NK-92 treated with Interleukin-12 subunit alpha and Interleukin-12 subunit beta, amount 100 ng/mL, for 24 hours (cell line): ENCODE results near the gene PNKD.
A peak's percentile ranks its signal among the peaks of the same experiment; 100 is the strongest.

Experiments used
- DNase-seq: peaks from one replicate; lab custom pipeline; 2025; lab: John Stamatoyannopoulos, UW

Gene PNKD

GRCh38 chr2:218370410-218371063 is 100.2 kb downstream of the PNKD start:
- DNase-seq: no peak

GRCh38 chr2:218371983-218372350 is 101.6 kb downstream of the PNKD start:
- DNase-seq: no peak

- no peak for DNase-seq
These were observed 104.5 kb downstream of the PNKD start for GRCh38 chr2:218374795-218375194.

GRCh38 chr2:218375212-218375611 is 104.9 kb downstream of the PNKD start:
- no peak for DNase-seq

- DNase-seq: no peak
These were observed 107.7 kb downstream of the PNKD start for GRCh38 chr2:218378053-218378452.

- no peak for DNase-seq
These were observed 111.6 kb downstream of the PNKD start, which contains the start of gene SLC11A1 for GRCh38 chr2:218381916-218382366. SLC11A1 (plus strand) TSS chr2:218382273; CDS start chr2:218382369, 96 bp downstream.

GRCh38 chr2:218382785-218383184 is 112.5 kb downstream of the PNKD start:
- no peak for DNase-seq

- DNase-seq: no peak
These were observed 113.7 kb downstream of the PNKD start for GRCh38 chr2:218383892-218384519.

- DNase-seq: no peak
These were observed 114.7 kb downstream of the PNKD start for GRCh38 chr2:218384975-218385374.

GRCh38 chr2:218386505-218387368 is 116.4 kb downstream of the PNKD start:
- no peak for DNase-seq

GRCh38 chr2:218387369-218388194 is 117.3 kb downstream of the PNKD start:
- no peak for DNase-seq

GRCh38 chr2:218389333-218390150 is 119.2 kb downstream of the PNKD start:
- no peak for DNase-seq

GRCh38 chr2:218391202-218391601 is 120.9 kb downstream of the PNKD start:
- DNase-seq: no peak

GRCh38 chr2:218392459-218392858 is 122.1 kb downstream of the PNKD start:
- no peak for DNase-seq

GRCh38 chr2:218392891-218393462 is 122.7 kb downstream of the PNKD start:
- DNase-seq: no peak

GRCh38 chr2:218393750-218394290 is 123.5 kb downstream of the PNKD start:
- DNase-seq: peak; percentile 26

- DNase-seq: no peak
These were observed 124.2 kb downstream of the PNKD start for GRCh38 chr2:218394298-218395089.

- DNase-seq: no peak
These were observed 124.7 kb downstream of the PNKD start for GRCh38 chr2:218395090-218395444.

GRCh38 chr2:218395456-218395825 is 125.1 kb downstream of the PNKD start:
- DNase-seq: no peak
